OCI-LY7 (cell line): ENCODE data around the gene SLC12A8.

ENCODE experiments used
- EZH2phosphoT487 ChIP-seq: fragments of 200-600 bp; sonication (generic); IDR thresholded peaks from 2 replicates; pipeline ENCODE4 v1.6.1; 2018; ENCODE audit warnings: low read depth, borderline replicate concordance, mild to moderate bottlenecking, mixed run types, antibody characterized with exemption, low read length, moderate library complexity, mixed read lengths
- TF ChIP-seq, protein P1 (sequence below): fragments of 200-600 bp; sonication (generic); conservative IDR thresholded peaks from 2 replicates; pipeline ENCODE4 v1.5.1; 2014; ENCODE audit warnings: mild to moderate bottlenecking, antibody characterized with exemption, low read length, moderate library complexity, mixed read lengths

DNA sequence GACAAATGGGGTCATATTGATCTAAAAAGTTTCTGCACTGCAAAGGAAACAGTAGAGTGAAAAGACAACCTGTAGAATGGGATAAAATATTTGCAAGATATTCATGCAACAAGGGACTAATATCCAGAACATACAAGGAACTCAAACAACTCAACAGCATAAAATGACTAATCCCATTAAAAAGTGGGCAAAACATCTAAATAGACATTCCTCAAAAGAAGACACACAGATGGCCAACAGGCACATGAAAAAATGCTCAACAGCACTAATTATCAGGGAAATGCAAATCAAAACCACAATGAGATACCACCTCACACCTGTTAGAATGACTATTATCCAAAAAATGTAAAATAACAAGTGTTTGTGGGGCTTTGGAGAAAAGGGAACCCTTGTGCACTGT lies 8.8 kb downstream of the SLC12A8 start:
- TF ChIP-seq, protein P1, sequence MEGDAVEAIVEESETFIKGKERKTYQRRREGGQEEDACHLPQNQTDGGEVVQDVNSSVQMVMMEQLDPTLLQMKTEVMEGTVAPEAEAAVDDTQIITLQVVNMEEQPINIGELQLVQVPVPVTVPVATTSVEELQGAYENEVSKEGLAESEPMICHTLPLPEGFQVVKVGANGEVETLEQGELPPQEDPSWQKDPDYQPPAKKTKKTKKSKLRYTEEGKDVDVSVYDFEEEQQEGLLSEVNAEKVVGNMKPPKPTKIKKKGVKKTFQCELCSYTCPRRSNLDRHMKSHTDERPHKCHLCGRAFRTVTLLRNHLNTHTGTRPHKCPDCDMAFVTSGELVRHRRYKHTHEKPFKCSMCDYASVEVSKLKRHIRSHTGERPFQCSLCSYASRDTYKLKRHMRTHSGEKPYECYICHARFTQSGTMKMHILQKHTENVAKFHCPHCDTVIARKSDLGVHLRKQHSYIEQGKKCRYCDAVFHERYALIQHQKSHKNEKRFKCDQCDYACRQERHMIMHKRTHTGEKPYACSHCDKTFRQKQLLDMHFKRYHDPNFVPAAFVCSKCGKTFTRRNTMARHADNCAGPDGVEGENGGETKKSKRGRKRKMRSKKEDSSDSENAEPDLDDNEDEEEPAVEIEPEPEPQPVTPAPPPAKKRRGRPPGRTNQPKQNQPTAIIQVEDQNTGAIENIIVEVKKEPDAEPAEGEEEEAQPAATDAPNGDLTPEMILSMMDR: no peak
- TF ChIP-seq EZH2phosphoT487: no peak
